ENCODE measurements around the gene CCDC188. TPM values are rescaled to one million over a fixed set of nuclear protein-coding genes. Genes with fewer than 3 reads are reported as not detected.

CCDC188 gene
- total RNA-seq, 1 experiment from 2014 or later = not detected

GRCh38 chr22:20105456-20106204, 45.2 kb downstream of the CCDC188 start:
- no peak for DNase-seq (ENCODE audit: low spot score)
- Histone ChIP-seq H3K4me1 (ENCODE audit: insufficient read depth, low read length, poor library complexity, severe bottlenecking) (no peaks in the 10 kb centered on the region), H3K9me3 (ENCODE audit: low read depth, low read length, poor library complexity, severe bottlenecking) (no peaks in the 10 kb centered on the region), H3K36me3 (ENCODE audit: insufficient read depth, low read length, poor library complexity, severe bottlenecking) (peaks cover 91% of the 10 kb centered on the region), H3K27me3 (replicated peaks; ENCODE audit: insufficient read depth, low read depth, low read length, poor library complexity) (no peaks in the 10 kb centered on the region), H3K27ac (ENCODE audit: low read depth, low read length, poor library complexity, severe bottlenecking) (no peak overlapping the region), H3K4me3 (ENCODE audit: low read depth, low read length, poor library complexity, severe bottlenecking) (no peak overlapping the region)
- POLR2A ChIA-PET (ENCODE audit: low non-redundant PET) = no interaction called here
- TF ChIP-seq EZH2 (IDR thresholded peaks at IDR 0.05; ENCODE audit: borderline replicate concordance, low read depth, low read length, poor library complexity, severe bottlenecking) = no peak
- TF ChIP-seq CTCF (conservative IDR thresholded peaks at IDR 0.05; ENCODE audit: low read depth, low read length) = no peak
- intact Hi-C loops (cut with micrococcal nuclease; ENCODE audit: unreplicated experiment) = no loop called here
- BruUV-seq (replicated peaks) = no TSS peak
- CTCF ChIA-PET = no interaction called here

- no TSS peak for BruUV-seq (replicated peaks)
- no peak overlapping the region for H3K4me3 ChIP-seq (ENCODE audit: low read depth, low read length, poor library complexity, severe bottlenecking)
- intact Hi-C loops (cut with micrococcal nuclease; ENCODE audit: unreplicated experiment) = no loop called here
- no peak for DNase-seq (ENCODE audit: low spot score)
- no peaks in the 10 kb centered on the region for H3K27me3 ChIP-seq (replicated peaks; ENCODE audit: insufficient read depth, low read depth, low read length, poor library complexity)
- TF ChIP-seq CTCF (conservative IDR thresholded peaks at IDR 0.05; ENCODE audit: low read depth, low read length) = no peak
- TF ChIP-seq EZH2 (IDR thresholded peaks at IDR 0.05; ENCODE audit: borderline replicate concordance, low read depth, low read length, poor library complexity, severe bottlenecking) = no peak
- CTCF ChIA-PET = no interaction called here
- POLR2A ChIA-PET (ENCODE audit: low non-redundant PET) = no interaction called here
- H3K36me3 ChIP-seq (ENCODE audit: insufficient read depth, low read length, poor library complexity, severe bottlenecking) = peaks cover 88% of the 10 kb centered on the region
- H3K4me1 ChIP-seq (ENCODE audit: insufficient read depth, low read length, poor library complexity, severe bottlenecking) = no peaks in the 10 kb centered on the region
- no peaks in the 10 kb centered on the region for H3K9me3 ChIP-seq (ENCODE audit: low read depth, low read length, poor library complexity, severe bottlenecking)
- no peak overlapping the region for H3K27ac ChIP-seq (ENCODE audit: low read depth, low read length, poor library complexity, severe bottlenecking)
Measured at GRCh38 chr22:20102203-20102780, 48.6 kb downstream of the CCDC188 start.

GRCh38 chr22:20101638-20102037, 49.2 kb downstream of the CCDC188 start:
- TF ChIP-seq CTCF (conservative IDR thresholded peaks at IDR 0.05; ENCODE audit: low read depth, low read length) = no peak
- TF ChIP-seq EZH2 (IDR thresholded peaks at IDR 0.05; ENCODE audit: borderline replicate concordance, low read depth, low read length, poor library complexity, severe bottlenecking) = no peak
- intact Hi-C loops (cut with micrococcal nuclease; ENCODE audit: unreplicated experiment) = no loop called here
- POLR2A ChIA-PET (ENCODE audit: low non-redundant PET) = no interaction called here
- no peak for DNase-seq (ENCODE audit: low spot score)
- CTCF ChIA-PET = no interaction called here
- Histone ChIP-seq H3K4me1 (ENCODE audit: insufficient read depth, low read length, poor library complexity, severe bottlenecking) (no peaks in the 10 kb centered on the region), H3K36me3 (ENCODE audit: insufficient read depth, low read length, poor library complexity, severe bottlenecking) (peaks cover 88% of the 10 kb centered on the region), H3K9me3 (ENCODE audit: low read depth, low read length, poor library complexity, severe bottlenecking) (no peaks in the 10 kb centered on the region), H3K27me3 (replicated peaks; ENCODE audit: insufficient read depth, low read depth, low read length, poor library complexity) (no peaks in the 10 kb centered on the region), H3K27ac (ENCODE audit: low read depth, low read length, poor library complexity, severe bottlenecking) (no peak overlapping the region), H3K4me3 (ENCODE audit: low read depth, low read length, poor library complexity, severe bottlenecking) (no peak overlapping the region)
- BruUV-seq (replicated peaks) = no TSS peak

Measured in A673 (cell line).